GM21423 (cell line): ENCODE measurements around the gene CACNA2D4.

Experiments used
- ATAC-seq: cut with Tn5 transposase; IDR thresholded peaks from one replicate; pipeline ENCODE4 v1.9.1; 2021; ENCODE audit warnings: mild to moderate bottlenecking, moderate library complexity; ENCODE audit not compliant: unreplicated experiment

Gene CACNA2D4

GRCh38 chr12:1920436-1920835 is 2.0 kb upstream of the CACNA2D4 start:
- no peak for ATAC-seq

- no peak for ATAC-seq
These were observed 1.3 kb upstream of the CACNA2D4 start for GRCh38 chr12:1919763-1920162.

- ATAC-seq = no peak
These were observed 832 bp upstream of the CACNA2D4 start for GRCh38 chr12:1919284-1919683.

GRCh38 chr12:1918884-1919236 is 408 bp upstream of the CACNA2D4 start:
- ATAC-seq = no peak

GRCh38 chr12:1917172-1918070 is 1.0 kb downstream of the CACNA2D4 start:
- no peak for ATAC-seq

- ATAC-seq = no peak
These were observed 1.9 kb downstream of the CACNA2D4 start for GRCh38 chr12:1916371-1917171.

GRCh38 chr12:1915082-1915968 is 3.1 kb downstream of the CACNA2D4 start:
- ATAC-seq = no peak

GRCh38 chr12:1914114-1914911 is 4.1 kb downstream of the CACNA2D4 start:
- no peak for ATAC-seq

- no peak for ATAC-seq
These were observed 4.9 kb downstream of the CACNA2D4 start for GRCh38 chr12:1913377-1914113.

- no peak for ATAC-seq
These were observed 5.7 kb downstream of the CACNA2D4 start for GRCh38 chr12:1912580-1913376.

- no peak for ATAC-seq
These were observed 6.6 kb downstream of the CACNA2D4 start for GRCh38 chr12:1911598-1912575.

GRCh38 chr12:1910468-1910867 is 8.0 kb downstream of the CACNA2D4 start:
- no peak for ATAC-seq

- ATAC-seq = no peak
These were observed 9.7 kb downstream of the CACNA2D4 start for GRCh38 chr12:1908758-1909157.

GRCh38 chr12:1907652-1908611 is 10.5 kb downstream of the CACNA2D4 start:
- ATAC-seq = no peak

GRCh38 chr12:1906579-1906978 is 11.9 kb downstream of the CACNA2D4 start:
- no peak for ATAC-seq

- ATAC-seq = no peak
These were observed 13.6 kb downstream of the CACNA2D4 start for GRCh38 chr12:1904875-1905274.
